Stimulated activated CD4-positive, alpha-beta T cell treated with anti-CD3 and anti-CD28 coated beads, TNF-alpha, amount 100 ng/mL, for 24 hours (primary cell): ENCODE data around the gene CETN3.
"Not testable (repeated sequence)": the region's sequence is repeated elsewhere in the genome, so short reads cannot be mapped to it uniquely, and the experiment has no call there.

Experiments
- DNase-seq, 3 experiments: peaks; one replicate each; pipeline ENCODE4 v3.0.0-alpha.2; 2020; ENCODE audit warnings: low read depth in 3 of 3

Gene CETN3

DNA sequence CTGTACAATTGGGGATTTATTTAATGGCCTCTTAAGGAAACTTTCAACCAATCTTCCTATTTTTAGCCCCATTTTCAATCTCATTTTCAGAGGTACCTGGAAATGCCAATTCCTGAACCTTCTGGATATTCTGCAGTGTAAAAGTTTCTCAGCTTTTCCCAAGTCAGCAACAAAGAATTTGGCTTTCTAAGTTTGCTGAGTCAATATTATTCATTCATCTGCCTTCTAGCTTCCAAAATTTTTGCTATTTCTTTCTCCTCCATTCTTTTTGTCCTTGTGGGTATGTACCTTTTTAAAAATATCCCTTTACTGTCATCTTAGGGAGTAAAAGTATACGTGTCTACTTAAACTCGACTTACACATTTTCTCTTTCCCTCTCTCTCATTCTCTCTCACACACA lies 25.7 kb downstream of the CETN3 start:
- DNase-seq: no peak

DNA sequence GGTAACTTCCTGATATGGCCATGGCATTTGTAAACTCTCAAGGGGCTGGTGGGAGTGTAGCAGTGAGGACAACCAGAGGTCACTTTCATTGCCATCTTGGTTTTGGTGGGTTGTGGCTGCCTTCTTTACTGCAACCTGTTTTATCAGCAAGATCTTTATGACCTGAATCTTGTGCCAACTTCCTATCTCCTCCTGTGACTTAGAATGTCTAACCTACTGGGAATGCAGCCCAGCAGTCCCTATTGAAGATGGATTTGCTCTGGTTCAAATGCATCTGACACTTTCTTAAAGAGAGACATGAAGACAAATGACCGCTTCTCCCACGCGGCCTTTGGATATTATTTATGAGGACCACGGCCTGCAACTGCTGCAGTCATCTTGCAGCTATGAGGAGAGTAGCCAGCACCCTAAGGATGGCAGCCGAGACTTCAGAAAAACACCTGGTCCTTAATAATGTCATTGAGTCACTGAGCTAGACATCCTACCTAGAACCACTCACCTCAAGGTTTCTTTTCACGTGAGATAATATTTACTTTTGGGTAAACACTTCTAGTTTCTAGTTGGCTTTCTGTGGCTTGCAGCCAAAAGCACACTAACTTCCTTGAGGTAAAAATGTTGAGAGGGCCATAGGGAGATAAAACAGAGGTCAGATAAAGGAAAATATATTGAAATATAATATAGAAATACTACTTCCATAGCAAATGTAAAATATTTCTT lies 28.2 kb downstream of the CETN3 start:
- DNase-seq: no peak

DNA sequence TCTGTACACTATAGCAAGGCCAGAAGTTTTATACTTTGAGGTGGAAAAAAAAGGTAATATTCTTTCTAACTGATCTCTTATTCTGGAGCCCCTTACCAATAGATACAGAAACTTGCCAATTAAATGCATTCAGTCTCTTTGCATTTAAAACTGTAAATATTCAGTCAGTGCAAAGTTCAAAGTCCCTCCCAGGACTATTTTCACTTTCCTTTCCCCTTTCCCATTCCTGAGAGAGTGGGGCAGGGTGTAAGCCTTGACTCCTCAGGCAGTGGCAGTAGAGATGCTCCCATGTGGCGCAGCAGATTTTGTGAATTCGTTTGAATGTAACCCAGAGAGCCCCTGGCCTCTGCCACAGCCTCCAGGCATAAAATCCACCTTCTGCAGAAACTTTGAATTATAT lies 29.9 kb downstream of the CETN3 start:
- DNase-seq: no peak

DNA sequence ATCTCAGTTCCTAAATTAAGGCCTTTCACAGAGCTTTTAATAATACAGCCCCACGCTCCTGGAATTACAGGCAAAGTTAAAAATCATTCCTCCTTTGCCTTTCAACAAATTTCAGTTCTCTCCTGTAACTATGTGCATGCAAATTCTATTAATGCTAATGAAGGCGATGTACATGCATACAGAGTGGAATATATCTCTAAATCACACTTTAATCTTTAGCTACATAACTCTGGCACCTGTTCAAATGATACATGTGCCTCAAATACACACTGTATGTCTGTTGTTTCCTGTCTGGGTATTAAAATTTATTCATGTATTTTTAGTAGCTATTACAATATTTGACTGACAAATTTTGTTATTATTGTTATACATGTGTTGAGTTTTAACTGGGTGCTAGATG lies 30.8 kb downstream of the CETN3 start:
- DNase-seq: no peak

DNA sequence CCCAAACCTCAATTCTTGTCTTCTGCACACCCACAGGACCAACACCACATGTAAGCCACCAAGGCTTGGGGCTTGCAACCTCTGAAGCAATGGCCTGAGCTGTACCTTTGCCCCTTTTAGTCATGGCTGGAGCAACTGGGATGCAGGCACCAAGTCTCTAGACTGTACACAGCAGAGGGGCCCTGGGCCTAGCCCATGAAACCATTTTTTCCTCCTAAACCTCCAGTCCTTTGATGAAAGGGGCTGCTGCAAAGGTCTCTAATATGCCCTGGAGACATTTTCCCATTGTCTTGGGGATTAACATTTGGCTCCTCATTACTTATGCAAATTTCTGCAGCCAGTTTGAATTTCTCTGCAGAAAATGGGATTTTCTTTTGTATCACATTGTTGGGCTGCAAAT lies 38.3 kb downstream of the CETN3 start:
- not testable (repeated sequence) for DNase-seq

DNA sequence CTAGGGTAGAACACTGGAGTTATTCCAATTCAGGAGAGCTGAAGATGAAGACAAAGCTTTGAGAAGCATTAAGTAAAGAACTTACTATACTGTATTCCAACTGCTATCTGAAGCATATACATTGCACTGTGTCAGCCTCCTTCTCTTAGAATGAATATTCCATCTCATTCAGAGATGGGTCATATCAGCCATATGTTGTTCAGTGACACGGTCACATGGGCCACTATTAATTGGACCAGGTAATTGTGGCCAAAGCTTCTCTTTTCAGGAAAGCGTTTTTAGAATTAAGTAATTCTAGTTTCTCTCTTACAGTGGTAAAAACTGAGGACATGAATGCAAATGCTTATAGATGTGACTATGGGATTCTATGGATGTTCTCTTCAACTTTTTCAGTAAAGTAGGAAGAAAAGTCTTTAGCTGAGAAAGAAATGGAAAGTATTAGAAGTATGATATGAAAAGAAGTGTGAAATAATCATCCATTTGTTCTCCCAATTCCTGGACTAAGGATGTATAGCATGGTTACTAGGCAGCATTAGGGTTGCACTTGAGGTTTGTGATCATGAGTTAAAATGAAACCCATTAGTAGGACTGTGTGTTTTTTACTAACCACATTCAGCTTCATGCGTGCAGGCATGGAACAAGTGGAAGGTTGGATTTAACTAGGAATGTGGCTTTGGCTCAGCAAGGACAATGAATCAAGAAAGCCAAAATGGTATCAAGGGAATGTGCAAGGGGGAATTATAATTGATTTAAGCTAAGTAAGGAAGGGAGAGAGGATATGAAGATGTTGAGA lies 40.9 kb downstream of the CETN3 start:
- no peak for DNase-seq

DNA sequence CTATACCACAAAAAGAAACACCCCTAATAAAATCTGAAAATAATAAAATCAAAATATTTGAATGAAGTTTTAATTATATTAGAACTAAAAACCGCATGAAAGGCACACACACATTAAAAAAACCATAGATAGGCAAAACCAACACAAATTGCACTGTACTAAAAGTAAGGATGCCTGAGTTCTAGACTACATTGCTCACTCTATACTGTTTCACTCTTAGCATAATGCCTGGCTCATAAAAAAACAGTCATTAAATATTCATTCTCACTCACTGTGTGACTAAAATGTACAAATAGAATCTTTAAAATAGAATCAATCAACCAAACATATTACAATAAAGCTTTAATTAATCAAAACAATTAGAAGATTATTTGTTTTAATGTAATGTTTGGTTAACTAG lies 41.7 kb downstream of the CETN3 start:
- no peak for DNase-seq

DNA sequence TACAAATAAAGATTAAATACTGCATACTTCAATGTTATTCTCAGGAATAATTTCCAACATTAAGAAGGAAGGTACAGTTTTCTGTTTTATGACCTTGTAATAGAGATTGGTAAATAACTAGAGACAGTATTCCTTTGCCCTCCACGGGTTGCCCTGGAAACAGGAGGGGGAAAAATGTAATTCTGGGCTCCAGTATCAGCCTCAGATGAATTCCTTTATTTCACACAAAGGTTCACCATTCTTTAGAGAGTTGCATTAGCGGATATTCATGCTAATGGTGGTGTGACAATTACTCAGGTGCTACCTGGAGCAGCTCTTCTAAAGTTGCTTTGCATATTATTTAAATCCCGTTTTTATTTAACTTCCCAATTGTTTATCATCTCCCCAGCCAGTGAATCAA lies 42.6 kb downstream of the CETN3 start:
- DNase-seq: no peak

DNA sequence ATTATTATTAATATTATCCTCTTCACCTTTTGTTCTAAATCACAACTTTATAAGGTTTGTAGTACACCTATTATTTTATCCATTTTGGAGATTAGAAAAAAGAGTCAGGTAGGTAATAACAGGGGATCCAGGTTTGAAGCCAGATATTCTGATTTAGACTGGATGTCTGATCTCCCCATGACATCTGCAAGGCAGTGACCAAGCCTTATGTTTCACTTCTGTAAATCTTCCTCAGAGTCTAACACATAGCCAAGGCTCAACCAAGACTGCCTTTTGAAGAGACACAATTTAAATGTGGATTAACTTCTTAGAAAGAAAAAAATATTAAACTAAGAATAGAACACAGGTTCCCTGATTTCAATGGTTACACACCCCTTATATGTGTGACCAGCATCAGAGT lies 44.2 kb downstream of the CETN3 start:
- no peak for DNase-seq

DNA sequence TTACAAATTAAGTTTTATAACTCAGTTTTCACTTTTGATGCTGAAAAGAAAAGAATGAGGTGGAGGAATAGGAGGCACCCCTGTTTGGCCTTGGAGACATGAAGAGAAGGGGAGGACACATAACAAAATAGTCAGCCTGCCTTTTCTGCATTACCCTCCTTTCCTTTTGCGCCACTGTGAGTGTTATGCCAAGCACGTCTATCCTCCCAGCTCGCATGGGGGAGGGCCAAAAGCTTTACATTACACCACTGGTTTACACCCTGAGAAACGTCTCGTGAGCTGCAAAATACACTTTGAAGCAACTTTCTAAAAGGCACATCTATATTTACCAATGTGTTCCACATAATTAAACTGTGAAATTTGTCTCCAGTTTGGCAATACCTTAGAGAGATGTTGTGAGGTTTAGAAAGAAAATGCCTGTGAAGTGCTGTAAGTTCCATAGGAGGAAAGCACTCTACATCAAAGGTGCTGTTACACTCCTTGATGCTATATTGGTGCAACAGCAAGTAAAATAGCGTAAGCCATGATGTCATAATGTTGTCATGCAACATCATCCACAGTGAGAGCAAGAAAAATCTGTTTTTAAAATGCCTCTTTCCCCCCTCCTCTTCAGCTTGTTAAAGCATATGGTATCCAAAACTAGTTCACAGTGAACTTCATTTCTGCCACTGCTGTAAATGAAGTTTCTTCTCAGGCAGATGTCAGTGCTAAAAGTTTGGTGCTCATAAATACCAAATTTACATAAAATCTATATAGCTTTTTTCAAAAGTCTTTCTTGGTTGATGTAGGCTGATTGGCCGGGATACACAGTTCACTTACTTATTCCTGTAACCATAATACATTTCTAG lies 50.3 kb downstream of the CETN3 start:
- DNase-seq: no peak

DNA sequence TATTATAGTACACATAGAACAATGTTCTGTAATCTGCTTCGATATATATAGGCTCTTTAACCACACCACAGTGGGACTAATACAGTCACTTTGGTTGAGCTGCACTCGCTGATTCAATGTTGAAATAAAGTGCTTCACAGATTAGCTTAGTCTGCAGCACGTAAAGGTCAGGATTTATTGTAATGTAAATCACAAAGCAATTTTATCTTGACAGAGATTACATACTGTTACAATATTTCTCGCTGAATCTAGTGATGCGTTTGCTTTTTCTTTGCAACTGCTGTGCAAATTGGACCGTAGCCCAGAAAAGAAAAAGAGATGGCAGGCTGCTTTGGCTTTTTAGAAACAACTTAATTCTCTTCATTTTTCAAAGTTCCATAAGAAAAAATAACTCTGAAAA lies 52.9 kb downstream of the CETN3 start:
- no peak for DNase-seq

DNA sequence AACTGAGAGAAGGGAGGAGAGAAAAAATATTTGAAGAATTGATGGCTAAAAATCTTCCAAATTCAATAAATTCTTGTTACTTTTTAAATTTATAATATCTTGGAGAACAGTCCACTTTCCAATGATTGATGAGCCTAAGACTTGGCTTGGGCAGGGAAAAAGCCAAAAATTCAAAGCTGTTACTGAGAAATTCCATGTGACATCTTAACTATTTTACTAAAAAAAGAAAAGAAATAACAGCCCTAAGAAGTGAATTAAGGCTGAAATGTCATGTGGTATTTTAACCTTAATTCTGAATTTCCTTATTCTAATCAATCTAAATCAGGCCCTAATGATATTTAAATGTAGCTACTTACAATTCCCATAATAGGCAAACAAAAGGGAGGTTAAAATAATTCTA lies 53.4 kb downstream of the CETN3 start:
- DNase-seq: no peak

DNA sequence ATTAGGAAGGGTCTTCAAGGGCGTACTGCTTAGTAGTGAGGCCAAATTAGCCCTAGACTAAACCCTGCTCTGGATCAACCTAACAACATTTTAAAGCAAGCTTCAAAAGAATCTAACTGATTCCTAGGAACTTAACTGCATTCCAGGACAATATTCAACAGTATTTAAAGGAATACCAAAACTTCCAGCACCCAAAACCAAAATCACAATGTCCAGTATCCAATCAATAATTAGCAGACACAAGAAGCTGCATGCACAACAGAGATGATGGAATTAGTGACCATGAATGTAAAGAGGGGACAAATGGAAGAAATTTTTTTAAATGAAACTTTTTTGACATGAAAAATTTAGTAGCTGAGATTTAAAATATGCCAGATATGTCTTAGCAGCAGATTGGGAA lies 53.9 kb downstream of the CETN3 start:
- DNase-seq: no peak

DNA sequence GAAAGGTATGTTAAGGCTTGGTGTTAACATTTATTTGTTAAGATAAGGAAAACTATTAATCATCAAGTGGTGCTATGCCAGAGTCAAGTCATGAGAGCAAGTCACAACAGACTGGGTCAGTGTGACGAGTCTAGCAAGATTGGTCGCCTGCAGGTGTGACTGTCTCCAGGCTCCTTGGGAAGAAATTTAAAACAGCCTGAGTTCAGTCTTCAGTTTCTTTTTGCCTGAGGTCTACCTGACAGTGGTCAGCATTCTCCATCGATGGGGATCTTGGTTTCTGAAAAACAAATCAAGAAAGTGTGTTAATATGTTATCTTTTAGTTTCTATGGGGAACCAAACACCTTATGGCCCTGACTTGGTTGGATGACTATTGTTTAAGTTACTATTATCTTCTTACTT lies 56.3 kb downstream of the CETN3 start:
- DNase-seq: no peak

DNA sequence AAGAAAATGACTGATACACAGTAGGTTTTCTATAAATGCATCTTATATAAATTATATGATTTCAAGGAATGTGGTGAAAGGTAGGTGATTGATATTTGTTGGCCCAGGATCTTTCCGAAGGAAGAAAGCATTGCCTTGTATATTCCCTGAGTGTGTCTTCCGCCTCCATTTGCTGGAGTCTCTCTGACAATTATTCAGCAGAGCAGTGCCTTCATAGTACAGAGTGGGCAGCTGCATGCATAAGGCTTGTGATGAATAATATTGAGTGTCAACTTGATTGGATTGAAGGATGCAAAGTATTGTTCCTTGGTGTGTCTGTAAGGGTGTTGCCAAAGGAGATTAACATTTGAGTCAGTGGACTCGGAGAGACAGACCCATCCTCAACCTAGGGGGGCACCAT lies 58.5 kb downstream of the CETN3 start:
- DNase-seq: no peak

DNA sequence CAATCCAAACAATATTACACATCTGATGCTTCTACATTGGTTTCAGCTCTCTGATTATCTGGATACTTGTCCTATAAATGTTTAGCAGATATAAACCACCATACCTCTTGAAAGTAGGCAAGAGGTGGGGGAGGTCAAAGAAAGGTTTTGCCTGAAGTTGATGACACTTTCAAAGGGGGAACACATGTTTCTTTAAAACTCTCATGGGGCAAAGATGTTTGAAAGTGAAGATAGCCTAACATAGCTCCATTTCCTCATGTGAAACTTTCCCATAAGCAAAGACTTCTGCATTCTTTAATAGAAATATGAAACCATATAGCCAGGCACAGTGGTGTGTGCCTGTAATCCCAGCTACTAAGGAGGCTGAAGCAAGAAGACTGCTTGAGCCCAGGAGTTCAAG lies 62.1 kb downstream of the CETN3 start:
- DNase-seq: no peak

DNA sequence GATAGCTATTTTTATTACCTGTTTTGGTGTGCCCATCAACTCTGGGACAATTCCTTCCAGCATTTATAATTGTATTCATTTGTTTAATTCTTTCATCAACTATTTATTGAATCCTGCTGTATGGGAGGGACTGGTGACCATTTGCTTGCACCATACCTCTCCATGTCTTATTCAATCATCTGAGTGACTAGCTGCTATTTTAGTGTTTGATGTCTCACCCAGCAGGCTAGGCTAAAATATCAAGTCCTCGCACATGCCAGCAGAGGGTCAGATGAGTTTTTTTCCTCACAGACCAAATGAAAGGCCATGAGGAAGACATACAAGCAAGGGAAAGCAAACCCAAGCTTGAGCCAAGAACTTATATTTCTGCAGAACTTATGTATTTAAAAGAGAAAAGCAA lies 63.9 kb downstream of the CETN3 start:
- no peak for DNase-seq

DNA sequence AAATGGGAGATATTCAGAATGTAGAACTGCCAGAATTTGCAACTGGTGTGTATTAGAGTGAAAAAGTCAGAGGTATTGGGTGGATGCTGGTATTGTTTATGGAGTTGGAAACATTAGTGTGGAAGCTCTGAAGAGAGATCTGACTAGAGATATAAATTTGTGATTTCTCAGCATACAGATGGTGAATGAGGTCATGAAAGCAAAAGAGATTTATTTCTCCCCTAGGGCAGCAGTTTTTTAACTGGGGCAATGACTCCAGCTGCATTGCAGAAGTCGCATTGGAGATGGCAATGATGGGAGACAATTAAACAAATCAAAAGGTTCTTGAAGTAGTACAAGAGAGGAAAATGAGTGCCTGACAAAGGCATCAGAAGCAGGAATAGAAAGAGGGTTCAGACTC lies 64.9 kb downstream of the CETN3 start:
- no peak for DNase-seq

DNA sequence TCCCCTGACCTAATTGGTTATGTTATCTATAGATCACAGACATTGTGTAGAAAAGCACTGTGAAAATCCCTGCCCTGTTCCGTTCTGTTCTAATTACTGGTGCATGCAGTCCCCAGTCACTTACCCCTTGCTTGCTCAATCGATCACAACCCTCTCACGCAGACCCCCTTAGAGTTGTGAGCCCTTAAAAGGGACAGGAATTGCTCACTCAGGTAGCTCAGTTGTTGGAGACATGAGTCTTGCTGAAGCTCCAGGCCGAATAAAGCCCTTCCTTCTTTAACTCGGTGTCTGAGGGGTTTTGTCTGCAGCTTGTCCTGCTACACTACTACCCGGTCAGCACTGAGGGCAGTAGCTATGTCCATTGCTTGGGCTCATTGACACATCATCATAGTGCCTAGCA lies 65.8 kb downstream of the CETN3 start:
- not testable (repeated sequence) for DNase-seq

DNA sequence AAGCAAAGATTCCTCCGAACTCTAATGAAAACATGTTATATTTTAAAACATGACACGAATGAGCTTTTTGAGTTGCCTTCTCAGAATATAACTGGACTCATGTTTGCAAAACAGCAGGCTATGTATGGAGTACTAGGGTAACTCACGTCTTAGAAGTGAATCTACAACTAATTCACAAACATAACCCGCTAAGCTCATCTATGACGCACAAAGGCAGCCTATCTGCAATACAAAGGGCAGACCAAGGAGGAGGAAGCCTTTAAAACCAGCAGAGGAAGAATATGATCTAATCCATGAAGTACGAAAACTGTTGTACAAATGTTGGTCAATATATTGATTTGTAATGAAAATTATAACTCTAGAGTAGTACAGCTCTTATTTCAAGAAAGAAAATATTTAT lies 67.0 kb downstream of the CETN3 start:
- no peak for DNase-seq
